HEK293T (cell line): ENCODE measurements around the gene MAN1C1.

Source experiments
- CTCF ChIA-PET: fragments of 350-600 bp; formaldehyde crosslinking; extraction: SDS; loops from one replicate; lab custom pipeline; 2021; ENCODE audit warnings: antibody characterized with exemption, inconsistent platforms; lab: Yijun Ruan, JAX
- POLR2A ChIA-PET: fragments of 350-600 bp; formaldehyde crosslinking; extraction: SDS; loops from one replicate; lab custom pipeline; 2020; ENCODE audit warnings: antibody characterized with exemption, inconsistent platforms; lab: Yijun Ruan, JAX
- DNase-seq: peaks from one replicate; pipeline ENCODE4 v3.0.0; 2012; ENCODE audit warnings: mixed read lengths; ENCODE audit errors: extremely low spot score
- ARNT ChIP-seq: fragments of 450-650 bp; IDR thresholded peaks from 2 replicates; pipeline ENCODE4 v1.6.1; 2017; ENCODE audit warnings: mild to moderate bottlenecking
- BHLHE40 ChIP-seq: fragments of 450-650 bp; IDR thresholded peaks from 2 replicates; pipeline ENCODE4 v1.6.1; 2016; ENCODE audit warnings: mild to moderate bottlenecking, moderate library complexity, borderline replicate concordance
- CTBP1 ChIP-seq: fragments of 450-650 bp; IDR thresholded peaks from 2 replicates; pipeline ENCODE4 v1.6.1; 2016; ENCODE audit warnings: borderline replicate concordance
- ELF4 ChIP-seq: fragments of 450-650 bp; IDR thresholded peaks from 2 replicates; pipeline ENCODE4 v1.6.1; 2017; ENCODE audit warnings: antibody characterized with exemption
- FOXA1 ChIP-seq: fragments of 450-650 bp; IDR thresholded peaks from 2 replicates; pipeline ENCODE4 v1.6.1; 2016; ENCODE audit warnings: mild to moderate bottlenecking
- FOXK2 ChIP-seq: fragments of 450-650 bp; IDR thresholded peaks from 2 replicates; pipeline ENCODE4 v1.6.1; 2016; ENCODE audit warnings: mild to moderate bottlenecking
- FOXM1 ChIP-seq: fragments of 450-650 bp; IDR thresholded peaks from 2 replicates; pipeline ENCODE4 v1.6.1; 2017; ENCODE audit warnings: mild to moderate bottlenecking, borderline replicate concordance
- HDGF ChIP-seq: fragments of 450-650 bp; IDR thresholded peaks from 2 replicates; pipeline ENCODE4 v1.6.1; 2017; ENCODE audit warnings: antibody characterized with exemption, borderline replicate concordance
- L3MBTL2 ChIP-seq: fragments of 450-650 bp; conservative IDR thresholded peaks from 2 replicates; pipeline ENCODE4 v1.6.1; 2016; ENCODE audit warnings: mild to moderate bottlenecking
- LEF1 ChIP-seq: fragments of 450-650 bp; IDR thresholded peaks from 2 replicates; pipeline ENCODE4 v1.6.1; 2017; ENCODE audit warnings: mild to moderate bottlenecking, borderline replicate concordance
- NFRKB ChIP-seq: fragments of 450-650 bp; IDR thresholded peaks from 2 replicates; pipeline ENCODE4 v1.6.1; 2016; ENCODE audit warnings: mild to moderate bottlenecking, moderate library complexity
- PKNOX1 ChIP-seq: fragments of 450-650 bp; IDR thresholded peaks from 2 replicates; pipeline ENCODE4 v1.6.1; 2016
- SP1 ChIP-seq: fragments of 450-650 bp; IDR thresholded peaks from 2 replicates; pipeline ENCODE4 v1.6.1; 2017
- SUZ12 ChIP-seq: fragments of 450-650 bp; IDR thresholded peaks from 2 replicates; pipeline ENCODE4 v1.6.1; 2016; ENCODE audit warnings: mild to moderate bottlenecking
- TARDBP ChIP-seq: fragments of 450-650 bp; IDR thresholded peaks from 2 replicates; pipeline ENCODE4 v1.6.1; 2016
- ZNF384 ChIP-seq: fragments of 450-650 bp; IDR thresholded peaks from 2 replicates; pipeline ENCODE4 v1.6.1; 2016

Gene MAN1C1

GRCh38 chr1:25821112-25821476 lies 204.5 kb downstream of the MAN1C1 start:
- DNase-seq, result no peak
- ChIA-PET CTCF (no interaction called here), POLR2A (interaction anchor here (0.8 kb wide), 1 partner anchor 10 kb away, joined by 5 read pairs; no protein-coding TSS in a partner anchor)
- TF ChIP-seq SUZ12 (no peak), CTBP1 (no peak), NFRKB (no peak), ZNF384 (no peak)

DNA sequence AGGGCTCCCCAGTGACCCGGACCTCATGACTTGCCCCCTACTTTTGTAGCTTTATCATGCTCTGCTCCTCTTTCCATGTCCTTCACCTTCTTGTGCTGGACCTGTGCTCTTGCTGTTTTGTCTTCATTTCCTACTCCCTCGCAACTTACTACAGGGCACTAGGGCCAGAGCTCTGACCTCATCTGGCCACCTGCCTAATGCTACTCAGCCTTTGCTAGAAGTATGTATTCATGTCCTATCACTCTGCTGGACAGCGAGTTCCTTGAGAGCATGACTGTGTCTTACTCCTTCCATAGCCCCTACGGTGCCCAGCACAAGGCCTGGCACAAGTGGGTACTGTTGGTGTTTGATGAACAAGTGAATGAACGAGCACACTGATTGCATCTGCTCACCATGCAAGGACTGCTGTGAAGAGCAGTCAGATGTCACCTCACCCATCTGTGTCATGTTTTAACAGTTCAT lies 205.1 kb downstream of the MAN1C1 start:
- ChIA-PET POLR2A (interaction anchor here (0.8 kb wide), 1 partner anchor 10 kb away, joined by 5 read pairs; no protein-coding TSS in a partner anchor), CTCF (interaction anchor here (1.4 kb wide), 1 partner anchor 24 kb away, joined by 3 read pairs; no protein-coding TSS in a partner anchor)
- DNase-seq, result no peak
- TF ChIP-seq HDGF (no peak), NFRKB (no peak), TARDBP (no peak), SP1 (no peak), CTBP1 (no peak)

- no peak for TF ChIP-seq FOXA1
- no peak for TF ChIP-seq ZNF384
- TF ChIP-seq CTBP1, result no peak
- DNase-seq, result no peak
- CTCF ChIA-PET, result no interaction called here
- POLR2A ChIA-PET, result no interaction called here
Measured at GRCh38 chr1:25825605-25826004, 209.0 kb downstream of the MAN1C1 start.

DNA sequence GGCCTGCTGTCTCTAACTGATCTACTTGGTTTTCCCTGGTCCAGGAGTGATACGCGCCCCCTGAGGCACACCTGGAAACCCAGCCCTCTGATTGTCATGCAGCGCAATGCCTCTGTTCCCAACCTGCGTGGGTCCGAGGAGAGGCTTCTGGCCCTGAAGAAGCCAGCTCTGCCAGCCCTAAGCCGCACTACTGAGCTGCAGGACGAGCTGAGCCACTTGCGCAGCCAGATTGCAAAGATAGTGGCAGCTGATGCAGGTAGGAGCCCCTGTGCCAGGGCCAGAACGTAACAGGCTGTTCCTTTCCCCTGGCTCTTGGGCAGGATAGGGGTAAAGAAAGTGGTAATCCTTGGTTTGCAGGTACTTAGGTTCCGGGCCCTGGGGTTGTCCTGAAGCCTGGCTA lies 210.0 kb downstream of the MAN1C1 start:
- CTCF ChIA-PET, result no interaction called here
- POLR2A ChIA-PET, result no interaction called here
- no peak for TF ChIP-seq L3MBTL2
- TF ChIP-seq NFRKB, result no peak
- no peak for TF ChIP-seq PKNOX1
- TF ChIP-seq FOXA1, result no peak
- no peak for TF ChIP-seq FOXM1
- no peak for TF ChIP-seq CTBP1
- no peak for TF ChIP-seq ZNF384
- TF ChIP-seq LEF1, result no peak
- DNase-seq, result no peak

- DNase-seq, result no peak
- no peak for TF ChIP-seq ELF4
- CTCF ChIA-PET, result no interaction called here
- POLR2A ChIA-PET, result interaction anchor here (1.1 to 1.7 kb wide), 2 partner anchors 9 to 17 kb away, joined by 4 to 6 read pairs; partner anchors contain the start of gene MTFR1L
Measured at GRCh38 chr1:25828491-25828890, 211.9 kb downstream of the MAN1C1 start.

- ChIA-PET CTCF (no interaction called here), POLR2A (interaction anchor here (1.1 to 1.7 kb wide), 3 partner anchors 9 to 46 kb away, joined by 4 to 6 read pairs (median 5); partner anchors contain the start of genes MTFR1L and PAQR7)
- TF ChIP-seq SUZ12, result no peak
- TF ChIP-seq FOXK2, result no peak
- TF ChIP-seq CTBP1, result no peak
- TF ChIP-seq FOXM1, result no peak
- no peak for TF ChIP-seq ARNT
- no peak for TF ChIP-seq PKNOX1
- no peak for TF ChIP-seq LEF1
- no peak for TF ChIP-seq FOXA1
- no peak for TF ChIP-seq SP1
- no peak for TF ChIP-seq BHLHE40
- no peak for DNase-seq
Measured at GRCh38 chr1:25829046-25829445, 212.5 kb downstream of the MAN1C1 start.

DNA sequence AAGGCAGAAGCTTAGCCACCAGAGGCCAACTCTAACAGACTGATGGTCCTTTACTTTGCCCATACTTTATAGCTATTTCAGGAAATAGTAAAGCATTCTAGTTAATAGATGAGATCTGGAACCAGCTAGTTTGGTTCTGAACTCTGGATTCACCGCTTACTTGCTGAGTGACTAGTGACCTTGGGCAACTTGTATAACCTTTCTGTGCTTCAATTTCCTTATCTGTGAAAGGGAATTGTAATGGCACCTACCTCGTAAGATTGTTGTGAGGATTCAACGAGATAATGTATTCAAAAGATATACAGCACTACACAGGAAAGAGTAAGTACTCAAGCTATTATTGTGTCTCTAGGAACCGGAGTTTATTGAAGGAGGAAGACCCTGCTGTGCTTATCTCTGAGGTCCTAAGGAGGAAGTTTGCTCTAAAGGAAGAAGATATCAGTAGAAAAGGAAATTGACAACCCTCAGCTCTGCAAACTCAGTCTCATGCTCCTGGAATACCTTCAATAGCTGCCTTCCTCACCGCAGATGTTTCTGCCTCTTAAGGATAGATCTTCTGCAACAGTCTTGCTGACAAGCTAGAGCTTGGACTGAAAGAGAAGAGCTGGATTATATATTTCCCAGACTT lies 215.1 kb downstream of the MAN1C1 start:
- ChIA-PET POLR2A (interaction anchor here (0.9 to 2.0 kb wide), 6 partner anchors 10 to 43 kb away, joined by 3 to 5 read pairs (median 3); no protein-coding TSS in a partner anchor), CTCF (no interaction called here)
- TF ChIP-seq BHLHE40 (no peak), FOXM1 (no peak), TARDBP (no peak), ELF4 (no peak), HDGF (no peak), SUZ12 (no peak)
- DNase-seq, result no peak

DNA sequence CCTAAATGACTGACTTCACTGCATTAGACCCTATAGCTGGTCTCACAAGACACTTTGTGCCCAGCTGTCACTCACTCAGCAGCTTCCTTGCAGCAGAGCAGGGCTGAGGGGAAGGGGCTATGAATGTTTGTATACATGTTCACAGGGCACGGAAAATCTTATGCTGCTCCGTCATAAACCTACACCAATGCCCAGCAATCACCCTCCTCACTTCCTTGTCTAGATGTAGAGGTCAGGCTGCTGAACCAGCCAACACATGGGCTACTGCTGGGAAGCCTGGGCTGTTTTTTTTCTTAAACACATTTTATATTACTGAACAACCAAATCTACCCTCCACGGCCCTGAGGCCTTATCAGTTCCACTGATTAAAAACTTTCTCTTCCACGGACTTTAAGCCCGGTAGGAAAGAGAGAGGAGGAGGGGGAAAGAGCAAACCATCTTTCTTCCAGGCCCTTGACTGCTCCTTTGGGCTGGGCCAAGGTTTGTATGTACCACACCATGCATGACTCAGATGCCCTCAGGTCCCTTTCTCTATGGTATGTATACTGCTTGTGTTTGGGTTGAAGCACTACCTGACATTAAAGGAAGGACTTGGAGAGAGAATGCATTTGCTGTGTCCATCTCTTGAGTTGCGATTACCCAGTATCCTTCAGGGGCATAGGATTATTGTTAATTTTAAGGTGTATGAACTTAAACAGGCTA lies 215.9 kb downstream of the MAN1C1 start:
- no peak for TF ChIP-seq FOXM1
- TF ChIP-seq SP1, result no peak
- no peak for TF ChIP-seq L3MBTL2
- TF ChIP-seq TARDBP, result no peak
- TF ChIP-seq ELF4, result no peak
- no peak for TF ChIP-seq ARNT
- no peak for TF ChIP-seq ZNF384
- no peak for TF ChIP-seq LEF1
- TF ChIP-seq HDGF, result no peak
- no peak for TF ChIP-seq SUZ12
- TF ChIP-seq NFRKB, result no peak
- TF ChIP-seq FOXA1, result no peak
- no peak for TF ChIP-seq CTBP1
- TF ChIP-seq FOXK2, result no peak
- TF ChIP-seq PKNOX1, result no peak
- TF ChIP-seq BHLHE40, result no peak
- no peak for DNase-seq
- ChIA-PET POLR2A (interaction anchor here (0.9 to 2.0 kb wide), 4 partner anchors 10 to 42 kb away, joined by 3 to 5 read pairs (median 3); no protein-coding TSS in a partner anchor), CTCF (no interaction called here)
